ENCODE results near the gene NEURL3. TPM values are rescaled to one million over a fixed set of nuclear protein-coding genes. Genes with fewer than 3 reads are reported as not detected.

NEURL3 gene
- total and polyA plus RNA-seq, 2 experiments from 2014 or later = not detected

- Histone ChIP-seq H3K36me3 (no peaks in the 10 kb centered on the region), H3K27ac (no peak overlapping the region), H3K4me1 (ENCODE audit: low read depth) (no peaks in the 10 kb centered on the region), H3K9me3 (ENCODE audit: low read depth) (no peaks in the 10 kb centered on the region), H3K27me3 (peaks cover 21% of the 10 kb centered on the region), H3K4me3 (no peak overlapping the region)
- no peak for DNase-seq (ENCODE audit: low read depth in 1 of 2, low spot score in 1 of 2)
- TF ChIP-seq, protein P1, sequence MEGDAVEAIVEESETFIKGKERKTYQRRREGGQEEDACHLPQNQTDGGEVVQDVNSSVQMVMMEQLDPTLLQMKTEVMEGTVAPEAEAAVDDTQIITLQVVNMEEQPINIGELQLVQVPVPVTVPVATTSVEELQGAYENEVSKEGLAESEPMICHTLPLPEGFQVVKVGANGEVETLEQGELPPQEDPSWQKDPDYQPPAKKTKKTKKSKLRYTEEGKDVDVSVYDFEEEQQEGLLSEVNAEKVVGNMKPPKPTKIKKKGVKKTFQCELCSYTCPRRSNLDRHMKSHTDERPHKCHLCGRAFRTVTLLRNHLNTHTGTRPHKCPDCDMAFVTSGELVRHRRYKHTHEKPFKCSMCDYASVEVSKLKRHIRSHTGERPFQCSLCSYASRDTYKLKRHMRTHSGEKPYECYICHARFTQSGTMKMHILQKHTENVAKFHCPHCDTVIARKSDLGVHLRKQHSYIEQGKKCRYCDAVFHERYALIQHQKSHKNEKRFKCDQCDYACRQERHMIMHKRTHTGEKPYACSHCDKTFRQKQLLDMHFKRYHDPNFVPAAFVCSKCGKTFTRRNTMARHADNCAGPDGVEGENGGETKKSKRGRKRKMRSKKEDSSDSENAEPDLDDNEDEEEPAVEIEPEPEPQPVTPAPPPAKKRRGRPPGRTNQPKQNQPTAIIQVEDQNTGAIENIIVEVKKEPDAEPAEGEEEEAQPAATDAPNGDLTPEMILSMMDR (IDR thresholded peaks at IDR 0.05; ENCODE audit: low read depth, low read length) = no peak
These were observed 9.4 kb upstream of the NEURL3 start for GRCh38 chr2:96514521-96514920.

GRCh38 chr2:96512341-96512740 lies 7.2 kb upstream of the NEURL3 start:
- DNase-seq (ENCODE audit: low read depth in 1 of 2, low spot score in 1 of 2) = no peak
- Histone ChIP-seq H3K27me3 (peaks cover 28% of the 10 kb centered on the region), H3K4me3 (no peak overlapping the region), H3K9me3 (ENCODE audit: low read depth) (no peaks in the 10 kb centered on the region), H3K36me3 (no peaks in the 10 kb centered on the region), H3K27ac (no peak overlapping the region), H3K4me1 (ENCODE audit: low read depth) (no peaks in the 10 kb centered on the region)
- TF ChIP-seq, protein P1 (IDR thresholded peaks at IDR 0.05; ENCODE audit: low read depth, low read length) = no peak

DNA sequence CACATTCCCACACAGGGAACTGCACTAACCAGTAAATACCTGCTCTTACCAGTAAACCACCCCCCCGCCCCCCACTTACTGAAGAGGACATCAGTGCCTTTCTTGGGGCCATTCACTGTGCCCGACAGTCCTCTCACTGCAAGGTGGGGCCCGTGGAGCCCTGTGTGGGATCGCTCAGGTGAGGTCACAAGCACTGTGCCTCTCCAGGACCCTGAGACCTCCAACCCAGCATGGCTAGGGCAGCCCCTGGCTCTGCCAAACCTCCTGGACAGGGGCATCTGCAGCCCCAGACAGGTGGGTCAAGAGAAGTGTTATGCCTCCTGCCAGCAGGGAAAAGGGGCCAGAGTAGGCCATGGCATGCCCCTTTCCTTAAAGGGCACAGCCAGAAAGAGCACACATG lies 6.7 kb upstream of the NEURL3 start:
- no peak for DNase-seq (ENCODE audit: low read depth in 1 of 2, low spot score in 1 of 2)
- Histone ChIP-seq H3K4me3 (no peak overlapping the region), H3K27me3 (peaks cover 28% of the 10 kb centered on the region), H3K36me3 (no peaks in the 10 kb centered on the region), H3K27ac (no peak overlapping the region), H3K9me3 (ENCODE audit: low read depth) (no peaks in the 10 kb centered on the region), H3K4me1 (ENCODE audit: low read depth) (no peaks in the 10 kb centered on the region)
- TF ChIP-seq, protein P1 (IDR thresholded peaks at IDR 0.05; ENCODE audit: low read depth, low read length) = no peak

- TF ChIP-seq, protein P1 (IDR thresholded peaks at IDR 0.05; ENCODE audit: low read depth, low read length) = no peak
- Histone ChIP-seq H3K4me3 (no peak overlapping the region), H3K36me3 (no peaks in the 10 kb centered on the region), H3K9me3 (ENCODE audit: low read depth) (no peaks in the 10 kb centered on the region), H3K27me3 (peaks cover 28% of the 10 kb centered on the region), H3K27ac (no peak overlapping the region), H3K4me1 (ENCODE audit: low read depth) (no peaks in the 10 kb centered on the region)
- no peak for DNase-seq (ENCODE audit: low read depth in 1 of 2, low spot score in 1 of 2)
These were observed 5.9 kb upstream of the NEURL3 start for GRCh38 chr2:96510931-96511595.

DNA sequence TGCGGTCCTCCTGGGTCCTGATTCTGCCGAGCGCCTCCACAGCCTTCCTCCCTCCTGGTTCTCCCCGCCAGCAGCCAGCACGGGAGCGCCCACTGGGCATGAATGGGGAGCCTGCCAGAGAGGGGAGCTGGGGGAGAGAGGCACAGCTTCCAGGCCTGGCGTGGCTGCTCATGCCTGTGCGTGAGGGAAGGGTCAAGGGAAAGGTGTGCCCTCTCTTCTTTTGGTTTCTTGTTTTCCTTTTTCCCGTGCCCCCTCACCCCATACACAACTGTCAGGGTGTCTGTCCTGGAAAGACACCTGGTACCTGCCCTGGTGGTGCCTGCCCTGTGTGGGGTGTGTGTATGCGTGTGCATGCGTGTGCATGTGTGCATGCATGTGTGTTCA lies 4.7 kb upstream of the NEURL3 start:
- Histone ChIP-seq H3K36me3 (no peaks in the 10 kb centered on the region), H3K27ac (no peak overlapping the region), H3K4me1 (ENCODE audit: low read depth) (no peaks in the 10 kb centered on the region), H3K27me3 (peaks cover 28% of the 10 kb centered on the region), H3K9me3 (ENCODE audit: low read depth) (no peaks in the 10 kb centered on the region), H3K4me3 (no peak overlapping the region)
- TF ChIP-seq, protein P1 (IDR thresholded peaks at IDR 0.05; ENCODE audit: low read depth, low read length) = no peak
- no peak for DNase-seq (ENCODE audit: low read depth in 1 of 2, low spot score in 1 of 2)
